ENCODE results near the gene WDR5. TPM values are rescaled to one million over a fixed set of nuclear protein-coding genes. Genes with fewer than 3 reads are reported as not detected.
"Not testable (repeated sequence)": the region's sequence is repeated elsewhere in the genome, so short reads cannot be mapped to it uniquely, and the experiment has no call there.

The WDR5 gene
- polyA plus RNA-seq, 1 experiment = 23.8 TPM

- ChIA-PET CTCF (no interaction called here), POLR2A (no interaction called here)
- no peak overlapping the region for H3K4me3 ChIP-seq (ENCODE audit: low read depth, low read length)
- no peak for TF ChIP-seq CTCF (IDR thresholded peaks at IDR 0.05; ENCODE audit: insufficient read depth, low read depth, low read length)
- H3K36me3 ChIP-seq (ENCODE audit: control insufficient read depth, insufficient read depth, low read length) = no peaks in the 10 kb centered on the region
- DNase-seq (ENCODE audit: low read depth) = no peak
- no peaks in the 10 kb centered on the region for H3K27me3 ChIP-seq (ENCODE audit: control insufficient read depth, insufficient read depth, low read length)
These were observed 23.3 kb upstream of the WDR5 start for GRCh38 chr9:134112561-134112960.

DNA sequence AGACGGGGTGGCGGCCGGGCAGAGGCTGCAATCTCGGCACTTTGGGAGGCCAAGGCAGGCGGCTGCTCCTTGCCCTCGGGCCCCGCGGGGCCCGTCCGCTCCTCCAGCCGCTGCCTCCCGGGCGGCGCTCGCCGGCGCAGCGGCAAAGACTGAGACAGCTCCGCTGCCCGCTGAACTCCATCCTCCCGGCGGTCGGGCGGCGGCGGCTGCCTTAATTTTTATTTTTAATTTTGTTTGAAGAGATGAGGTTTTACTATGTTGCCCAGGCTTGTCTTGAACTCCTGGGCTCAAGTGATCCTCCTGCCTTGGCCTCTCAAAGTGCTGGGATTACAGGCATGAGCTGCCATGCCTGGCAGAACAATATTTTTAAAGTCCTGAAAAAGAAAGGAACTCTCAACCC, 16.9 kb upstream of the WDR5 start:
- POLR2A ChIA-PET; CTCF ChIA-PET; DNase-seq (ENCODE audit: low read depth); H3K4me3 ChIP-seq (ENCODE audit: low read depth, low read length); H3K36me3 ChIP-seq (ENCODE audit: control insufficient read depth, insufficient read depth, low read length); H3K27me3 ChIP-seq (ENCODE audit: control insufficient read depth, insufficient read depth, low read length): not testable (repeated sequence)

- CTCF ChIA-PET = no interaction called here
- POLR2A ChIA-PET = no interaction called here
- TF ChIP-seq CTCF (IDR thresholded peaks at IDR 0.05; ENCODE audit: insufficient read depth, low read depth, low read length) = no peak
These were observed 12.1 kb upstream of the WDR5 start for GRCh38 chr9:134123764-134124128.

DNA sequence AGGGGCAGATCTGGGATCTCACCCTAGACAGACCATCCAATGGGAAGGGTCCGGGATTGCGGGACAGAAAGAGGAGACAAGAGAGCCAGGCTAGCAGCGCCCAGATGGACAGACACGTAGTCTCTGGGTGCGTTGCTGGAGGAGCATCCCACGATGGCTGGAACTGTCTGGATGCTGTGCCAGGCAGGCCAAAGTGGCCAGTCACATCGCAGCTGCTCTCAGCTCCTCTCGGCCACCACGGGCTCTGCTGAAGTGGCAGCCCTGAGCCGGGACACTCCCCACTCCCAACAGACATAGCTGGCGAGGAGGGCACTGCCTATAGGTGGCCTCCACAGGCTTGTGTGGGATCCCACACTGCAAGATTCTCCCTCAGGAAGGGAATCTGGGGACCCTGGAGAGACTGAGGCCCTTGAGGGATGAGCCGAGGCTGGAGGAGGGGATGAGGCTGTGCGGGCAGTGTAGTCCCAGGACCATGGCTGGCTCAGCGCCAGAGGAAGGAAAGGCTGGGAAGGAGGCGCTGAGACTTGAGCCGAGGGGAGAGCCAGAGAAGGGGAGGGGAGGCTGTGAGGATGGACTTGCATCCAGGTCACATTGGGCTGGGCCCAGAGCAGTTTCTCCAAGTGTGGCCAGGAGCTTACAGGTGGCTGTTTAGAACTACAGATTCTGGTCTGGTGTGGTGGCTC, 10.3 kb upstream of the WDR5 start:
- CTCF ChIA-PET = no interaction called here
- DNase-seq (ENCODE audit: low read depth) = no peak
- POLR2A ChIA-PET = interaction anchor here (0.5 kb wide), 1 partner anchor 170 kb away, joined by 3 read pairs; no protein-coding TSS in a partner anchor

More at GRCh38 chr9:134123764-134124128, 12.1 kb upstream of the WDR5 start:
- peaks cover 2% of the 10 kb centered on the region; the same call in 1 of the 2 replicates for H3K27me3 ChIP-seq (ENCODE audit: control insufficient read depth, insufficient read depth, low read length)
- H3K36me3 ChIP-seq (ENCODE audit: control insufficient read depth, insufficient read depth, low read length) = no peaks in the 10 kb centered on the region
- no peak for DNase-seq (ENCODE audit: low read depth)
- no peak overlapping the region for H3K4me3 ChIP-seq (ENCODE audit: low read depth, low read length)

GRCh38 chr9:134126373-134126772, 9.5 kb upstream of the WDR5 start:
- H3K27me3 ChIP-seq (ENCODE audit: control insufficient read depth, insufficient read depth, low read length) = peaks cover 2% of the 10 kb centered on the region; the same call in 1 of the 2 replicates
- no peak overlapping the region for H3K4me3 ChIP-seq (ENCODE audit: low read depth, low read length)
- CTCF ChIA-PET = no interaction called here
- H3K36me3 ChIP-seq (ENCODE audit: control insufficient read depth, insufficient read depth, low read length) = no peaks in the 10 kb centered on the region
- no peak for TF ChIP-seq CTCF (IDR thresholded peaks at IDR 0.05; ENCODE audit: insufficient read depth, low read depth, low read length)
- POLR2A ChIA-PET = interaction anchor here (0.5 kb wide), 1 partner anchor 171 kb away, joined by 3 read pairs; no protein-coding TSS in a partner anchor
- DNase-seq (ENCODE audit: low read depth) = no peak

More for the DNA sequence above, 10.3 kb upstream of the WDR5 start:
- Histone ChIP-seq H3K4me3 (ENCODE audit: low read depth, low read length) (no peak overlapping the region), H3K27me3 (ENCODE audit: control insufficient read depth, insufficient read depth, low read length) (peaks cover 2% of the 10 kb centered on the region; the same call in 1 of the 2 replicates), H3K36me3 (ENCODE audit: control insufficient read depth, insufficient read depth, low read length) (no peaks in the 10 kb centered on the region)
- no peak for TF ChIP-seq CTCF (IDR thresholded peaks at IDR 0.05; ENCODE audit: insufficient read depth, low read depth, low read length)

Data from BJ (cell line).